HG03159 (cell line): ENCODE data around the gene SIAH2.

Experiments used
- ATAC-seq: cut with Tn5 transposase; IDR thresholded peaks from one replicate; pipeline ENCODE4 v1.9.1; 2021; ENCODE audit warnings: mild to moderate bottlenecking, moderate library complexity; ENCODE audit not compliant: unreplicated experiment

SIAH2 gene

DNA sequence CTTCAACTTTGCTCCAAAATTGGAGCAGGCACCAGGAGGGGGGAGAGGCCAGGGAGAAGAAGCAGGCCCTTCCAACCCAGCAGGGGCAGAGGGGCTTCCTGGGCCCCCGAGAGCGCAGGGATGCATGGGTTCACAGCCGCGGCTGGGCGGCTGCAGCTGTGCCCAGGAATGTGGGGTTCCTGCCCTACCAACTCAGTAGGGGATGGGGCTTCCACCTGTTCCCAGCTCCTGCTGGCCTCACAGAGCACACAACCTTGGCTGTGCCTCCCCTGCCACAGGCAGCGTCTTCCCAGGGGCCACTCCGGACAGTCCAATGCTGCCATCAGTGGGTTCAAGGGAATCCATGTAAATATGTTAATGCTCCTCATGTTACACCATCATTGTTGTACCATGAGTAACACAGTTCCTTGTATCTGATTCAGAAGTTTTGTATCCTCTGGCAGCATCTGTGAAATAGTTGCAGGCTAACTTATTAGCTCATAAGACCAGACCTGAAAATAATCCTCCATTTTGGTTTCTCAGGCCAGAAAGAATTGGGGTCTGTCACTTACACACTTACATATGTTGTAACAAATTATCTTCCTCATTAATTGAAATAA is 12.1 kb upstream of the SIAH2 start:
- no peak for ATAC-seq

DNA sequence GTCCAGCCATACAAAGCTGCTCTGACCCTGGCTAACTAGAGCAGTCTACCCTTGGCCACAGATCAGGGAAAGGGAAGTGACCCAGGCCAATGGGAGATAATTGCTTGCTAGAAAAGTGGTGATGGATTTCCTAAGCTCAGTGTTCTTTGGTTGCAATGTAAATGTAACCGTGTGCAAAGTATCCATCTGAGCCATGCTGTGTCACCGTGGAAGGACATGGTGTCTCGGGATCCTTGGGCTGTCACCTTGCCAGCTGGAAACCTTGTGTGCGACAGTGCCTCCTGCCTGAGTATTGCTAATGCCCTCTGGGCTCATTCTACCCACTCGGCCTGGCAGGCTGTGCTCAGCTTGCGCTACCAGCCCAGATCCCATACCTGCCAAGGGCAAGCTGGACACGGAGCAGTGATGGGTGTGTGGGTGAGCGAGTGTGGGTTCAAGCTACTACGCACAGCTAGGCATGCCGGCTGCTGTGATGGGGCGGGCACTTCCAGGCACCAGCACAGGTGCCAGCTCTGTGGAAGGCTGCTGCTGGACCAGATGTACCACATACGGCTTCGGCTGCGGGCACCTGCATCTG is 10.7 kb upstream of the SIAH2 start:
- ATAC-seq = no peak

DNA sequence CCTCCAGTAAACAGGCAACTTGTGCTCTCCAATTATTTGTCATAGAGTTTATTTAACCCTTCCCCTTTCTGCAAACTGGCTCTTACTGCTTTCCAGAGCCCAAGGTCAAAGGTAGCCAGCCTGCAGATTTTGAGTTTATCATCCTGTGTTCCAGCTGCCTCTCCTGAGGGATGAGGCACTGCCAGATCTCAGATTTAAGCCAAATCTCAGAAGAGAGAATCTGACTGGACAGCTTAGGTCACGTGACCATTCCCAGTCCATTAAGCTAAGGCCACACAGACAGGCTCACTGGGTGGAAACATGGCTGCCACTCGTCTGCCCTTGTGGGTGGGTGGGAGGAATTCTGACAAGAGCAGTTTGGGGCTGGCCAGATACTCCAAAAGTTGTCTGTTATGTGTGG is 8.6 kb upstream of the SIAH2 start:
- no peak for ATAC-seq

DNA sequence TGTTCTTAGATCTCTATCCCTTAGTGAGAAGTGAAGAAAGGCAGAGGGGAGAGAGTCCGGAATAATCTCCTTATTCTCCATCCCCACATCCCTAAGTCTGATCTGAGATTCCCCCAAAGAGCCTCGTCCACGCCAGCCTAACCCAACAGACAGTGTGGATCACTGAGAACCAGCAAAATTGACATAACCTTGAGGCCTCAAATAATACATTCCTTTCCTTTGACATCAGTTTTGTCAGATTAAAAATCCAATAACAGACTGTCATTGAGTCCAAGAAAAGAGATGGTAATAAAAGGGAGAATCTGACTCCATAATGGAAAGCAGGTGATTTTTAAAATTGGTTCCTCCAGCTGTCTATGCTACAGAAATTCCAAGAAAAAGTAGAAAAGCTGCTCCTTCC is 7.7 kb upstream of the SIAH2 start:
- no peak for ATAC-seq

DNA sequence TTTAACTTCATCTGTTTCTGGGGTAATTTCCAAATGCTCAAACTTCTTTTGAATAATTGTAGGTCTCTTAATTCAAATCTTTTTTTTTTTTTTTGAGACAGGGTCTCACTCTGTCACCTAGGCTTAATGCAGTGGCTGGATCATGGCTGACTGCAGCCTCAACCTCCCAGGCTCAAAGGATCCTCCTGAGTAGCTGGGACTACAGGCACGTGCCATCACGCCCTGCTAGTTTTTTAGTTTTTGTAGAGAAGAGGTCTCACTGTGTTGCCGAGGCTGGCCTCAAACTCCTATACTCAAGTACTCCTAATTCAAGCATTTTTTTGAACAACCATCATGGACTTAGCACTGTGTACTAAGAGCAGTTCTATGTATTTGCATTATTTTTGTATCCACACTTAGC is 3.8 kb upstream of the SIAH2 start:
- ATAC-seq = no peak

DNA sequence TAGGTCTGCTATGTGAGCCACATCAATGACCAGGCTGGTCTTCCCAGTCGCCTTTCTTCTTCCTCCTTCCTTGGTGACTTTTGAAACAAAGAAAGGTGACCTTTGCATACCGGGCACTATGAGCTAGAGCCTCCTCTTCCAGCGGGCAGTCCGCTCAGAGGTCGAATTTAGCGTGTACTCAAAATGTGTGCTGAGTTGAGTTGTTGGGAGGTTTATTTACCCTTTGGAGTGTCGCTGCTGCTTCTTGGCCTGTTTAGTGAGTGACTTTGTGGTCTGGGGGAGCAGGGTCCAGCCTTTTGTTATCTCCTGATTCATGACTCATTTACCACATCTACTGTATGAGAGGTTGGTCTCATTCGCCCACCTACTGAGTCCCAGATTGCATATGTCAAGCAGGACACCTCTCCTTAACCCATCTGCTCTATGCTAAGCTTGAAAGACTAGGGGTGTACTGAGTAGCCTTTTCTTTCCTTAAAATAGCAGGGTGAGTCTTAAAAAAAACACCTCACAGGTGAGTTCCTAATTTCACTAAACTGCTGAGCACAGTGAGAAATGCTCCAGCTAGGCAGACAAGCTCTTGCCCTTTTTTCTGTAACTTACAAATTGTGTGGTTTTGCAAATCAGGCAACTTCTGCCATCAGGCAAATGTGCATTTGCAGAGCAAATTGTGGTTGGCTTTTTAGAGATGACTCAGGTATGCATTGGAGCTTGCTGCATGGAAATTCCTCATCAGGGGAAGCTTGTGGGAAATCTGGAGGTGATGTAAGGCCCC is 3.2 kb upstream of the SIAH2 start:
- no peak for ATAC-seq

DNA sequence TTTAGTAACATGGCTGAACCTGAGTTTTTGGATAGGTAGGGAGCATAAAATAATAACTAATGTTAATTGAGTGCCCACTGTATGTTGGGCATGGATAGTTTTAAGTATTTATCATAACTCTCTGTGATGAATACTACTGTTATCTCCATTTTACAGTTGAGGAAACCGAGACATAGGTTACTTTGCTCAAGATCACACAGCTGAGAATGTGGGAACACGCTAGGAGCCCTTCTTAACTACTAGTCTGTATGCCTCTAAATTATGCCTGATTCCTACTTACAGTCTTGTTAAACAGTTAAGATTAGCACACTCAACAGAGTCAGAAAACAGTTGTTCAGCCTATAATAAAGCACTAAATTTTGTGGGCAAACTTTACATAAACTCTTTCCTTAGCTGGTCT is 2.0 kb upstream of the SIAH2 start:
- no peak for ATAC-seq

DNA sequence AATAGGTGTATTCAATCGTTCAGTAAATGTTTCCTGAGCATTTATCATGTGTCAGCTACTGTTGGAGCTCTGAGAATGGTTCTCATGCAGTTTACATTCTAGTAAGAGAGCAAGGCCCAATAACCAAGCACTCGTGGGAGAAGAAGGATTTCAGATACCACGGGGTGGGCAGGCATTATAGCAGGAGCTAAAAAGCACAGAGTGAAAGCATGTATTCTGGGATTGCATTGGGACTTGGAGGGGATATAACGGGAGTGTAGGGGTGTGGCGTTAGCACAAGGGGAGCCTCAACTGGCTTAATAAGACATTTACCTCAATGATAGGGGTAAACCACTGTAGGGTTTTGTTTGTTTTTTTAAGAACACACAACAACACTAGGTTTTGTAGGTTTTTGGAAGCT is 1.6 kb upstream of the SIAH2 start:
- no peak for ATAC-seq

DNA sequence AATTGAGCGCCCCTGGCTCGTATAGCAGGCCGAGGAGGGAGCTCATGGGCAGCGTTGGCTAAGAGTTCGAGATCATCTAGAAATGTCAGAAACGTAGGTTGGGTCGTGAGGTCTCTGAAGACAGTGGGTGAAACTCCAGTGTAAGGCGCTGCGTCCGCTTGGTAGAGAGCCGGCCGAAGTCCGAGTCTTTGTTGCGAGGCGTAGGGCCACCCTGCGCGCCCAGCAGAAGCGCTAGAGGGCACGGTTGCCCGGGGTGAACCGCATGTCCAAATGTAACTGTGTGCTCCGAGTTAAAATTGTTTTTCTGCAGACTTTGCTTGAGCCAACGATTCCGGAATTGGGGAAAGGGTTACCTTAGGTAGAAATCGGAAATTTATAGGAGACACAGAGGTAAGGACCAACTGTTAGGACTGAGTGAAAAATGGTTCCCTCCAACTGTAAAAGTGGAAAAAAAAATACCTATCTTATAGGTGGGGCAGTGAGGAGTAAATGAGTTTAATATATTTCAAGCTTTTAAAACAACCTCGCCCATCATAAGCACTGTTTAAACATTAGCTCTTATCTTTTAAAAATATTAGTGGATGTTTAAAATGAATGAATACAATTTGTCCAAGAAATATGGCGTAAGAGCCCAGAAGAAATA is 993 bp upstream of the SIAH2 start:
- peak; percentile 10 for ATAC-seq

DNA sequence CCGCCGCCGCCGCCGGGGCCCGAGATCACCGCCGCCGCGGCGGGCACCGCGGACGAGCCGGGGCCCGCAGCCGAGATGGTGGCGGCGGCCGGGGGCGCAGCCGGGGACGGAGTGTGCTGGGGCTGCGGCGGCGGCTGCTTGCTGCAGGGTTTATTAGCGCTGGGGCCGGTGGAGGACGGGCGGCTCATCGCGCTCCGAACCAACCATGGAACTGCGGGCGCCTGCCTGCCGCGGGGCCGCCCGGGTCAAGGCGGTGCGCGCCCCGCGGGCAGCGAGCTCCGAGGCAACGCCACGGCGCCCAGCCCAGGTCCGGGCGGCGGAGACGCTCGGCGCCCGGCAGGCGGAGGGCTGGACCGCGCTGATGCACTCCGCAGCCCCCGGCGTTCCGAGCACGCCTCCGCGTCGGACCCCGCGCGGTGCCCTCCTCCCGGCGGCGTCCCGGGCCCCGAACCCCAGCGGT is 277 bp downstream of the SIAH2 start:
- peak; percentile 6 for ATAC-seq

DNA sequence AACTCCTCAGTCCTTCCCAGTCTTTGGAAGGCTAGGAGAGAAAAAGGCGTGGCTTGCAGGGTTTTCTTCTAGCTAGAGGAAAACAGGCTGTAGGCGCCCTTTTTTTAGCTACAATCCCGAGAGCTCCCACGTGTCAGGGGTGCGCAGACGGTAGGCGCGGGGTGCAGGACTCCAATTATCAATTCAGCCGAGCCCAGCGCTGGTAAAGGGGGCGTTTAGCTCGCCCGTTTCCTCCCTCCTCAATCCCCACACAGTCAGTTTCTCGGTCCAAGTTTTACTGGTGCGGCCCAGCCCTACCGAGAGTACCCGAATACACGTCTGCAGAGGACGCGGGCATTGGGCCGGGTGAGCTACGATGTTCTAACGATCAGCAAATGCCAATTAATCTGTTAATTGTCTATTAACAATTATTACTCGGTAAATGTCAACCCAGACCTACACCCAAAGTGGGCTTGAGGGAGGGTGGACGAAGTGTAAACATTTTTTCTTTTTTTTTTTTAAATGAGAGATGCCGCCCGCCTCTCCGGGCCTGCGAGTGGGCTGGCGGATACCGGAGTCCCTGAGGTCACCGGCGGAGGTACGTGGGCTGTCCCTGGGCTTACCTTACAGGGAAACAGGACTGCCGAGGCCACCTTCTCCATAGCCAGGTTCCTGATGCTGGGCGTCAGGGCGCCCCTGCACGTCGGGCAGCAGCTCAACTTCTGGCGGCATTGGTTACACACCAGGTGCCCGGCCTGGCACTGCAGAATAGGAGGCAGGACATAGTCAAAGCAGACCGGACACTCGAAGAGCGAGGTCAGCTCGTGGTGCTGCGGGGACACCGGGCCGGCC is 923 bp downstream of the SIAH2 start:
- ATAC-seq = no peak

DNA sequence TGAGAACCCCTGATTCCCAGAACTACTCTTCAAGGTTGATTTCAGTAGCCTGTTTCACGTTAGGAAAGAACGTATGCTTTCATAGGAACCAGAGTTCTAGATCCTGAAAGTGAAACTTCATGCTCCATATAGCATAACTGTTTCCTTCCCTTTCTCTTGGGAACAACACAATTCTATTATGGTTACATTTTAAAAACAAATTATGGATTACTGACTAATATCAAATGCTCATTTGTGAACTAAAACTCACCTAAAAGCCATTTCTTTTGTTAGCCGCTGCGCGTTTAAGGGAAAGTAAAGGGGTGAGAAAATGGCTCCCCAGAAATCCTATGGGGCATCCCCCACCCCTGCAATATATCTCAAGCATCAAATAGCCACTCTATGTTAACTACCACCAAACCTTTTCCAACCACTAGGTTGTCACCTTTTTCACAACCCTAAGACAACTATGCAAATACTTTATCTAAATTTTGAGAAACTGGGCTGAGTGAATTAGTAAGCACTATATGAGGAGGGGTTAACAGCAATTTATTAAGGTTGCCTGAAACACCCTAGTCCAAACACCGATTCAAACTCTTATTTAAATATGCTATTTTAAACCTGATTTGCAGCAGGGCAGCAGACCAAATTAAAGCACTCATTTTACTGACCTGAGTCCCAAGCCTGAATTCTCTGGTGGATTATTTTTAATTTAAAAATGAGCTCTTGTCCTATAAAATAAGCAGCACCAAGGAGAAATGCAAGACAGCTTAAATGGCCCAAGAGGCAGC is 2.4 kb downstream of the SIAH2 start:
- peak; percentile 28 for ATAC-seq

DNA sequence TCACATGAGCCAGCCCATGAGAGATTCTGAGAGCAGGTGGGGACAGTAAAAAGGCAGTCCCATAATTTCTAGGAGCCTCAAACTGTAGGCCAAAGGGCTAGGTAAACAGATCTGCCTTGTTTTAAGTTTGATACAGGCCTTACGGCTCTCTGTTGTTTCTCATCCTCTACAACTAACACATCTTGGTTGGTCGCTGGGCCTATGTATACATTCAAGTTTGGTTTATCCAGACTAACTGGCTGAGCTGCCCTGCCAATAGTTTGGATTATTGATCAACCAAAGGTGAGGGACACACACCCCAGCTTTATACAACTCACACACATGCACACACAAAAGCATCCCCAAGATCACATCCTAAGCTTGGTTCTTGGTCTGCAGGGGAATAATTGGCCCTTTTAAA is 3.0 kb downstream of the SIAH2 start:
- ATAC-seq = no peak

DNA sequence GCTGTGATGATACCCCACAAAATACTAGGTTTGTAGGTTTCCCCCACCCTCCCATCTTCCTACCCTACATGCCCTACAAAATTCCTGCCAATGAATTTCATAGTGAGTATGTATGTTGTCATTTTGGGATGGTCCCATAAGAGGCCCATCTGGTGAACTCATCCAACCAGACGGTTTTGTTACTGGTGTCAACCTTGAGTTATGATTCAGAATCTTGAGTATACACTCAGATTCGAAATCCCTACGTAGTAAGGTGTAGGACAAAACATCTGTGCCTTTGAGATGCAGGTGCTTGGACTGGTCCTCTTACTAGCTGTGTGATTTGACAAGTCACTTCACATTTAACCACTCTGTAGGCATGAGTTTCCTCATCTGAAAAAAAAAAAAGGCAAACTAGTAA is 3.6 kb downstream of the SIAH2 start:
- no peak for ATAC-seq

DNA sequence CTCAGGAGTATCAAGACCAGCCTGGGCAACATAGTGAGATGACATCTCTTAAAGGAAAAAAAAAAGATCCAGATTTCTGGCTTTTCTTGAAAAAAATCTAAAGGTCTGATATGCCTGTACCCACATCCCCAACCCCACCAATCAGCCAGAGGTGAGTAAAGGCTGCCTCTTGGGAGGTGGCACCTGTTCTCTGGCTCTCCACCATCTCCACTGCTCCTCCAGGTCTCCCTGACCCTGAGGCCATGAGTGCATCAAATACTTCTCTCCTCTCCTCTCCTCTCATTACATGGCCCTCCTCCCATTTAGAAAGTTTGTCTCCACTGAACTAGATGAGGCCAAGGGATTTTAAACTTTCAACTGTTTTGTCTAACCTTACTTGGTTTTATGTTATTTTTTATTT is 5.2 kb downstream of the SIAH2 start:
- ATAC-seq = no peak

DNA sequence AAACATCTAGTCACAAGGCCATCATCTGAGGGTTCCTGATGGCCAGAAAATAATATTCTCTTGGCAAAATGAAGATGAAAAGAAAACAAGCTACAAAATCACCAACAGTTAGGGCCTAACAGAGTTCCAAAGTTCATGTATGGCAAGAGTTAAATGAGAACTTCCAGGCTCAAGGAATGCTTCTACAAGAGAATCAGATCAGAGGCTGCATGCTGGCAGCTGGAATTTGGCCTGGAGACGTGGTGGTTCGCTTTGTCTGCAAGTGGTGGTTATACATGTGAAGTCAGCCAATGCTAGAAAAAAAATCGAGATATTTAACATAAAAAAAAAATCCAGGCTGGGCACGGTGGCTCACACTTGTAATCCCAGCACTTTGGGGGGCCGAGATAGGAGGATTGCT is 5.6 kb downstream of the SIAH2 start:
- ATAC-seq = no peak

DNA sequence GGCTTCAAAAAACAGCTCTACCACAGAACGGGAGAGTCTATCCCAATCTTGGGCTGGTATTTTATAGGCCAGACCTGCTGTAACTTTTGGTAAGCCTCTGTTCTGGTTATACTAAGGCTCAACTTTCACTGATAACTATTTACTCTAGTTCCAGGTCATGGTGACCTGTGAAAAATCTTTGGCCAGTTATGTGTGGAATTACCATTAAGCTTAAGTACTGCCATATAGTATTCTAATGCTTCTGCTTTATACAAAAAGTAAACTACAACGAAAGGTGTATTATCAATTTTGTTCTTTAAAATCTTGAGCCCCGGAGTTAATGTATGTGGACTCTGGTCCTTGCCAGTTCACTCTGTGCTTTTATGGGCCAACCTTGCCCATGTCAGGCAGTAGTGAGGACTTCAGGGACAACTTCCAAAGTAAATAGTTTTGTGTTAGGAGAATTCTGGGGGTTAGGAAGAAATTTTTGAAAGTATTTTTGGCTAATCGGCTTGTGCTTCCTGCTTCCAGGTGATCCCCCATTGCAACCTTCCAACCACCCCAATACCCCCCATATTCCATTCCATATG is 6.4 kb downstream of the SIAH2 start:
- ATAC-seq = no peak

DNA sequence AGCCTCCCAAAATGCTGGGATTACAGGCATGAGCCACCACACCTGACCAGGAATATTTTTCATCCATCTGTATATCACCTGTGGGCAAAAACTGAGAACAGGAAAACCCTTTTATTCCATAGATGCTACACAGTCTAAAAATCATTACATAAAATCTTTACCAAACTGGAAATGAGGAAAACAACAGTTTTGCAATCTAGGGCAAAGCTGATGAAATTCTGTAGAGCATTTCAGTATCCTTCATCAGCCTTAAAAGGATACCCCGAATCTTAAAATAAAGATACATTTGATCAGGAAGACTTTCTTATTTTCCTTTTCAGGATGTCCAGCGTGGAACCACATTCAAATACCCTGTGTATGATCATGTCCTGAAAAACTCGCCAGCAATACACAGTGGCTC is 7.1 kb downstream of the SIAH2 start:
- ATAC-seq = no peak

DNA sequence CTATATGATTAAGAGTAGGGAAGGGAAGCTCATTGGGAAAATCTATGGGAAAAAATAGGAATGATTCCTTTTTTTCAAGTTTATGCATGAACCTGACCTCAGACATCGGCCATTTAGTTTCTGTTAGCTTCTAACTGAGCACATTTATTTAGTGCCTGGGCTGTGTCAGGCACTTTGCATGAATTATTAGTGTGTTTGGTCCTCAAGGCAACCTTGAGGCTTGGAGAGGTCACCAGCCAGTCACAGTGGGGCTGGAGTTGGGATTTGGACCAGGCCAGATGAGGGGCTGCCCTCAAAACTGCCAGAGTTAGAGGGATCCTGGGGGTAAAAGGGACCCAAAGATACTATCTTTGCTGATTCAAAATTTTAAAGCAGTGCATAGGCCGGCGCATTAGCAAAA is 8.1 kb downstream of the SIAH2 start:
- ATAC-seq = no peak

DNA sequence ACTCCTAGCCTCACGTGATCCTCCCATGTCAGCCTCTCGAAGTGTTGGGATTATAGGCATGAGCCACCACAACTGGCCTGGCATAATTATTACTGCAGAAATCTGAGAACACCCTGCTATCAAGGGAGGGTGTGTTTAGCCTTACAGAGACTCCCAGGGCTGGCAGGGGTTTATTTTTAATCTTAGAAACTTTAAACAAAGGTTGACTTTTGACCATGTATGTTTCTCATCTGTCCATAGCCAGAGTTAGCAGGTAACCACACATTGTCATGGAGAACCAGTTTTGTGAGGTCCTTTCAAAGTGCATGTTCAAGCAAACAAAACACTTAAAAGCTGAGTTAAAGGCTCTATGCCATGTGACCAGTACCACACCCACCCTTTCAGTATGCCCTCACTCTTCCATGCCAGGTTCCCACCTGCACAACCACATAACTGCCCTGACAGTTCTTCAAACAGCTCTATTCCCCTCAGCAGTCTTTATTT is 11.1 kb downstream of the SIAH2 start:
- no peak for ATAC-seq
